Kasumi-1 (cell line): ENCODE measurements around the gene LAGE3.

ENCODE experiments used
- DNase-seq, 2 experiments: peaks; one replicate each; lab custom pipeline; 2025; lab: John Stamatoyannopoulos, UW

LAGE3 gene

GRCh38 chrX:154434394-154435168, 44.5 kb downstream of the LAGE3 start:
- DNase-seq, result no peak

- DNase-seq, result no peak
Observed at GRCh38 chrX:154433605-154434004, 45.5 kb downstream of the LAGE3 start.

GRCh38 chrX:154432210-154432609, 46.9 kb downstream of the LAGE3 start:
- no peak for DNase-seq

DNA sequence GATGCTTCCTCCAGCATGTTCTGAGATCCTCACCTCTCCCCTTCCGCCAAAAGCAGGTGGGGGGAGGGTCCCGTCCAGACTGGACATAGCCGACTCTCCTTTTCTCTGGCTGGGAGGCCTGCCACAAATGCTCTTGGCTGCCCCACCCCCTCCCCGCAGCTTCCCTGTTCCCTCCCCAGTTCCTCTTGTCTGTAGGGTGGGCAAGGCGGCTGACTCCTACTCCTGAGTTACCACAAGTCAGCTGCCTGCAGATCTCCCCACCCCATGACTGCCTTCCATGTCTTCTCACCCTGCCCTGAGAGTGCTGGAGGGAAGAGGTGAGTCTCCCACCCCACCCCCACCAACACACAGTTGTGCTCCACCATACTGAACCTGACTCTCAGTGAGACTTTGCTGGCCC, 47.7 kb downstream of the LAGE3 start:
- peak; percentile 21 to 39 for DNase-seq

DNA sequence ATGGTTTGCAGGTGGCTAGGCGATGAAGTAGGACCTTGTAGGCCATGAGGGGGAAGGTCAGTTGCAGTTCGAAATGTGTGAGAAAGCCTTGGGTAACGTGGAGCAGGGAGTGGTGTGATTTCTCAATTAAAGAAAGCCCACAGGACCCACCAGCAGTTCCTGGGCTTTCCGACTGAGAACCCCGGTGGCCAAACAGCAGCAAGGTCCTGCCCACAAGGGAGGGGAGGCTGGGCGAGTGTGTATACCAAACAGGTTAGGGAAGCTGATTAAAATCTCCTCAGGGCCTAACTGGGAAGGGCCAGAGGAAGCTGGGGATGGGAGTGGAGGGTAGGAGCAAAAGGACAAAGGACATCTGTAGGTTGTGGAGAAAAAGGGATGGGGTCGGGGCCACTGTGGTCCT, 48.2 kb downstream of the LAGE3 start:
- no peak for DNase-seq

GRCh38 chrX:154430479-154430878, 48.6 kb downstream of the LAGE3 start:
- DNase-seq, result no peak

GRCh38 chrX:154429711-154430110, 49.4 kb downstream of the LAGE3 start:
- no peak for DNase-seq

GRCh38 chrX:154428176-154429171, 50.6 kb downstream of the LAGE3 start, which contains the start of gene ATP6AP1:
TSS of gene ATP6AP1 (plus strand) at chrX:154428677. CDS start at chrX:154428693, 16 bp downstream.
- peak; percentile 78 to 84 for DNase-seq
